Measurements from ENCODE around the gene MACROD2. TPM values are rescaled to one million over a fixed set of nuclear protein-coding genes. Genes with fewer than 3 reads are reported as not detected.

Gene MACROD2
- total RNA-seq, 4 donors from 2014 or later: 4.0 to 14.1 (median 10.4) TPM

DNA sequence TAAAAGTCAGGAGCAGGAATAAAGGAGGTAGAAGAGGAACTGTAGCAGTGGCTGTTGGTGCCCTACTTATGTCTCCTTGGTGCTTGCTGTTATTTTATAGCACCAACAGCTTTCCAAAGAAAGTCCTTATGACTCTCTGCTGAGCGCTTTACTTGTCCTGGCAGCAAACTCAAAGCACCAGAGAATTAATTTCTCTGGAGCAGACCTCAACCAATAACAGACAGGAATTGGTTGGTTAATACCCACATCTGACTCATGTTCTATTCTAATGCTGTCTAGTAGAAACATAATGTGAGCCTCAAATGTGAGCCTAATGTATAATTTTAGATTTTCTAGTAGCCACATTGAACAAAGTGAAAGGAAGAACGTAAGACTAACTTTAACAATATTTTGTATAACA, 1892.1 kb downstream of the MACROD2 start:
- Histone ChIP-seq H3K27me3 (no peaks in the 10 kb centered on the region), H3K27ac (no peak overlapping the region), H3K4me1 (no peaks in the 10 kb centered on the region), H3K9me3 (peaks cover 0 to 7% (median 0%) of the 10 kb centered on the region in 4 donors), H3K4me3 (no peak overlapping the region), H3K36me3 (no peaks in the 10 kb centered on the region)
- no peak for DNase-seq (ENCODE audit: low spot score in 2 of 2)
- no peak for TF ChIP-seq EP300 (IDR thresholded peaks at IDR 0.05)
- WGBS, 2 donors: 93 to 95% methylated on average over 2 of the region's 2 CpGs

DNA sequence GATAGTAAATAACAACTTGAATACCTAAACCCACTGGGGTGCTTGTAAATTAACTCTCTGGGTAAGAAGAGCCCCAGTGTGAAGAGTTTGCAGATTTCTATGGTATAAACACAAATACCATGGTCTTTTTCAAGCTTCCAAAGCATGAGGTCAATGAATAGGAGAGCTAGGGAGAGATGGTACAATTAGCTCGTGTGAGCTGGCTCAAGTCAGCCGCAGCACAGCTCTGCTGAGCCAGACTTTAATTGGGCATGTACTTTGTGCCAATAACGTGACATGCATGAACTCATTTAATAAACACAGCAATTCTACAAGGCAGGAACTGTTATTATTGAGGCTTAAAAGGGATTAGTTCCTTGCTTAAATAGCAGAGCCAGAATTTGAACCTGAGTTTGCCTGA, 1893.7 kb downstream of the MACROD2 start:
- no peaks in the 10 kb centered on the region for H3K27me3 ChIP-seq
- no peak overlapping the region for H3K27ac ChIP-seq
- H3K9me3 ChIP-seq: peaks cover 0 to 7% (median 0%) of the 10 kb centered on the region in 4 donors
- H3K4me3 ChIP-seq: no peak overlapping the region
- no peaks in the 10 kb centered on the region for H3K4me1 ChIP-seq
- WGBS, 2 donors: 77 to 80% methylated on average over 3 of the region's 3 CpGs
- no peaks in the 10 kb centered on the region for H3K36me3 ChIP-seq
- TF ChIP-seq EP300 (IDR thresholded peaks at IDR 0.05) (no peak), POLR2A (IDR thresholded peaks at IDR 0.05) (no peak)
- TF ChIP-seq, protein P1, sequence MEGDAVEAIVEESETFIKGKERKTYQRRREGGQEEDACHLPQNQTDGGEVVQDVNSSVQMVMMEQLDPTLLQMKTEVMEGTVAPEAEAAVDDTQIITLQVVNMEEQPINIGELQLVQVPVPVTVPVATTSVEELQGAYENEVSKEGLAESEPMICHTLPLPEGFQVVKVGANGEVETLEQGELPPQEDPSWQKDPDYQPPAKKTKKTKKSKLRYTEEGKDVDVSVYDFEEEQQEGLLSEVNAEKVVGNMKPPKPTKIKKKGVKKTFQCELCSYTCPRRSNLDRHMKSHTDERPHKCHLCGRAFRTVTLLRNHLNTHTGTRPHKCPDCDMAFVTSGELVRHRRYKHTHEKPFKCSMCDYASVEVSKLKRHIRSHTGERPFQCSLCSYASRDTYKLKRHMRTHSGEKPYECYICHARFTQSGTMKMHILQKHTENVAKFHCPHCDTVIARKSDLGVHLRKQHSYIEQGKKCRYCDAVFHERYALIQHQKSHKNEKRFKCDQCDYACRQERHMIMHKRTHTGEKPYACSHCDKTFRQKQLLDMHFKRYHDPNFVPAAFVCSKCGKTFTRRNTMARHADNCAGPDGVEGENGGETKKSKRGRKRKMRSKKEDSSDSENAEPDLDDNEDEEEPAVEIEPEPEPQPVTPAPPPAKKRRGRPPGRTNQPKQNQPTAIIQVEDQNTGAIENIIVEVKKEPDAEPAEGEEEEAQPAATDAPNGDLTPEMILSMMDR (IDR thresholded peaks at IDR 0.05): no peak
- DNase-seq (ENCODE audit: low spot score in 2 of 2): no peak

DNA sequence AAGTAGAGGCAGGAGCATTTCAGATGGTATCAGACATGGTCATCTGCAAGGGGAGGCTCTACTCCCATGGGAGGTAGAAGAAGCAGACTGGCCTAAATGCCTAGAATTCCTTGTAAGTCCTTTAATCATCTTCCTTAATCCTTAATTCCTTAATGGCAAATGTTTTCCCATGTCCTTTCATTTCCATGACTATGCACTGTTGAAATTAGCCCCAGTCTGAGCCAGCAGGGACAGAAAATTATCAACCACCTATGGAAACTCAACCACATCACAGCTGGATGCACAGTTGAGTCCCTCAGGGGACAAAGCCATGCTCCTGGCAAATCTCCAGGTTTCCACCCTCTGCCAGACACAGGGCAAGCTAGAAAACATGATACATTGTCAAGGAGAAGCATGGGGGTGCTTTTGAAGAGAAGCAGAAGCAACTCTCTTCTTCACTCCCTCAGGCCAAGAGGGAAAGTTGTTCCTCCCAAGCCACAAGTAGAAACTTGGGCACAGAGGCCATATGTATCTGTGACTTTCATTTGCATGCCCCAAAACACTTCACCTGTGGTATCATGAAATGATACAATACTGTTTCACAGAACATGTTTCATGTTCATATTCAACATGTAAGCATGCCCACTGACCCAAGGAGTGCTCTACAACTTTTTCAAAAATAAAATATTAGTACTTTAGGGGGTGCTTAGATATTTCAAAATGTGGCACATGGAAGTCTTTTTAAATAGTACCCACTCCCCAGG, 1894.4 kb downstream of the MACROD2 start:
- no peaks in the 10 kb centered on the region for H3K27me3 ChIP-seq
- TF ChIP-seq, protein P1 (IDR thresholded peaks at IDR 0.05): no peak
- TF ChIP-seq EP300 (IDR thresholded peaks at IDR 0.05): no peak
- TF ChIP-seq POLR2A (IDR thresholded peaks at IDR 0.05): no peak
- no peak overlapping the region for H3K4me3 ChIP-seq
- H3K9me3 ChIP-seq: peaks cover 0 to 7% (median 0%) of the 10 kb centered on the region in 4 donors
- H3K36me3 ChIP-seq: no peaks in the 10 kb centered on the region
- no peak overlapping the region for H3K27ac ChIP-seq
- no peaks in the 10 kb centered on the region for H3K4me1 ChIP-seq
- DNase-seq (ENCODE audit: low spot score in 2 of 2): no peak

DNA sequence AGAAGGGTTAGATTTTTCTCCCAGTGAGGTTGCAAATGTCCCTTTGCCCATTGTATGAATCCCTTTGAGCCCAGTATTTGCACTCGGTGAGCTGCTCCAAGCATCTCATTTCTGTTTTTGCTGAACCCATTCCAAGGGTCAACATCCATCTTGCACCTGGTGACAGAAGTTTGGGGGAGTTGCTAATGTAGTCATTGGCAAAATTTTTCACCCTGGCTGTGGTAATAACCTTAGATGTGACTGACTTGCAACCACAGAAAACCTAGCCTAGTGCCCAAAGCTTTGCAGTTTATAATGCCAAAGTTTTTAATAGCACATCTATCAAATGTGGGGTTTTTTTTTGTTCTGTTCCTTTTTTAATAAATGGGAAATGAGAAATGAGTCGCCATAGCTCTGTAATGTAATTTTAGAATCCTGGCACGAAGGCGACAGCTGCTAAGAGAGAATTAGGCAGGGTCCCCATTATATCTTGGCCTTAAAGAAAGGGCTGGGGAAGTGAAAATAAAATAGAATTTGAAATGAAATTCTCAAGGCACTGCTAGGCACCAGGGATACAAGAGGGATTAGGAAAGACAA, 1895.2 kb downstream of the MACROD2 start:
- Histone ChIP-seq H3K4me3 (no peak overlapping the region), H3K9me3 (peaks cover 0 to 7% (median 0%) of the 10 kb centered on the region in 4 donors), H3K36me3 (no peaks in the 10 kb centered on the region), H3K27ac (no peak overlapping the region), H3K27me3 (no peaks in the 10 kb centered on the region), H3K4me1 (no peaks in the 10 kb centered on the region)
- no peak for DNase-seq (ENCODE audit: low spot score in 2 of 2)
- WGBS, 2 donors: 76 to 81% methylated on average over 4 of the region's 4 CpGs
- TF ChIP-seq EP300 (IDR thresholded peaks at IDR 0.05) (no peak), POLR2A (IDR thresholded peaks at IDR 0.05) (no peak)
- TF ChIP-seq, protein P1 (IDR thresholded peaks at IDR 0.05): no peak

DNA sequence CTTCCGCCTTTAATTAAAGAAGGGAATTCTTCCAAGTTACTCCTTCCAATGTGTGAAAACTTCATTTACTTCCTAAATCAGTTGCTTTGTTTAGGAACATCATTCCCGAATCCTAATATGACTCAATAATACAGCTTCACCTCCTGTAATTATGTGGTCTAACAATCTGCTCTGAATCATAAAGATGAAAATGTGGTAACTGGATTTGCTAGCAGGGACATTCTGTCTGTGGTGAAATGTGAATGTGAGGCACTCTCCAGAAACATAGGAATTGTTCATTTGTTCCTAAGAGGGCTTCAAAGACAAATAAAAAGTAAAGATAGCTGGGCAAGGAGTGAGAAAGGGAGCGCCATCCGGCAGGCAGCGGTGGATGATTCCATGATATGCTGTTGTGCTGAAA, 1899.8 kb downstream of the MACROD2 start:
- Histone ChIP-seq H3K27me3 (no peaks in the 10 kb centered on the region), H3K27ac (no peak overlapping the region), H3K4me1 (no peaks in the 10 kb centered on the region), H3K9me3 (no peaks in the 10 kb centered on the region), H3K4me3 (no peak overlapping the region), H3K36me3 (no peaks in the 10 kb centered on the region)
- 89 to 92% methylated on average over 5 of the region's 5 CpGs for WGBS, 2 donors
- TF ChIP-seq, protein P1 (IDR thresholded peaks at IDR 0.05): no peak
- TF ChIP-seq EP300 (IDR thresholded peaks at IDR 0.05): no peak
- no peak for TF ChIP-seq POLR2A (IDR thresholded peaks at IDR 0.05)
- no peak for DNase-seq (ENCODE audit: low spot score in 2 of 2)

All from tibial nerve (tissue), 4 donors.